Left colon (tissue), 2 donors: ENCODE results near the gene SDHA. TPM values are rescaled to one million over a fixed set of nuclear protein-coding genes. Genes with fewer than 3 reads are reported as not detected.

Source experiments
- ATAC-seq: fragments of 200-7000 bp; cut with Tn5 transposase; one replicate; pipeline ENCODE4 v1.9.1; 2020; ENCODE audit warnings: mild to moderate bottlenecking, moderate library complexity
- DNase-seq, 2 donors: peaks; one replicate each; pipeline ENCODE4 v3.0.0-alpha.2; 2020
- intact Hi-C, 2 donors: fragments of 100-400 bp; cut with DNase I in 1 of 2; cut with micrococcal nuclease in 1 of 2; formaldehyde crosslinking; loops; one replicate each; pipeline versions ENCODE4 v1.11.2 to v1.14.0; 2022; cut with DNase I, micrococcal nuclease
- total RNA-seq, 2 donors: library from RNA; stranded (reverse); fragmentation: NEBNext Ultra II Directional; extraction: Animal tissue kit (Norgen Biotek cat#: 25700); gene quantifications; one replicate each; pipeline ENCODE4 v1.2.1, GENCODE V29; 2021
- donor health status: DM: no; HTN: no; CAD: no.
- donor health status: DM: yes; HTN: yes; CAD: no.

SDHA gene
- total RNA-seq, 2 donors from 2014 or later = 331 to 370 TPM

DNA sequence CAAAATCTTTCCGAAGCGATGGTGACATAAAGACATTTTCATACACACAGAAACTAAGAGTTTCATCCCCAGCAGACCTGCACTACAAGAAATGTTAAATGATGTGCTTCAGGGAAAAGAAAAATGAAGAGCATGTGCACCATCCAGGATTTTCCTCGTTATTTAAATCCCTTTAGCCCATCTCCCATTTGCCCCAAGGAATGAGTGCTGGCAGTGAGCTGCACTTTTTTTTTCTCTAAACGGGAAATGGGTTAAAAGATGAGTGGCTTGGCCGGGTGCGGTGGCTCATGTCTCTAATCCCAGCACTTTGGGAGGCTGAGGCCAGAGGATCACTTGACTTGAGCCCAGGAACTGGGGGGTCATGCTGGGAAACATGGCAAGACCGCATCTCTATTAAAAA, 33.6 kb upstream of the SDHA start:
- DNase-seq (no peak), ATAC-seq (no peak)
- intact Hi-C loops = no loop called here

DNA sequence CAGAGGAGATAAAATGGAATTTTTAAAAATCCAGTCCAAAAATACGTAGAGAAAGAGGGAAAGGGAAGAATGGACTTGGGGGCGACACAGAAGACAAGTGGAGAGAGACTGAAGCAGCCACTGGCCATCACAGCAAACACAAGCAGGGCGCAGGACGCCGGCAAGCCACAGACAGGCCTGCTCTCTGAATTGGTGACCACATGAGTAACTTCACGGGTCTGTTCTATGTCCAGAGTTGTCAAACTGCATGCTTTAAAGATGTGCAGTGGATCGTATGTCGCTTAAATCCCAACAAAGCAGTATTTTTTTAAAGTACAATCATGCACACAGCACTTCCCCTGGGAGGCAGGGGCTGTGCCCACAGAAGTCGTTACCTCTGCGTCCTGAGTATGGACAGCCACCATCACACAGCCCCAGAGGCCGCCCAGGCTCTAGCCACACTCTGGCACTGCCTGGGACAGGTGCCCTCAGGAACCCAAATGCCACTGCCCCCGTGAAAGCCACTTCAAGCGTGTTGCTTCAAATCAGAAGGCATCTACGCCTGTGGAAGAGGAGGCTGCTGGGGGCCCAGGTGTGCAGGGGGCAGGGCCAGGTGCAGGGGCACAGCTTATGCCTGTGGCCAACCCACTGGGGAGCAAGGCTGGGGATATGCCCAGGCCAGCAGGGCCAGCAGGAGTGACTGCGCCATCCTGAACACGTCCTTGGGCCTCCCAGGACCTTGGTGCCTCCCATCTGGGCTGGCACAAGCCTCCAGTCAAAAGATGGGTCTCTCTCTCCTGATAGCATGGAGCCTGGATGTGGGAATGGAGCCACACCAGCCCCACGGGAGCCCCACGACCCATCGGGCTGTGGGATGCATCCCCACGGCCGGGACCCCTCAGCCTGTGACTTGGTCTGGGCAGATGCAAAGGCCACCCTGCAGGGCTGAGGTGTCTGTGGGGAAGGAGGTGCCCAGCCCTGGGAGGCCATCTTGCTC, 32.7 kb upstream of the SDHA start:
- no peak for DNase-seq
- intact Hi-C loops = no loop called here
- no peak for ATAC-seq

DNA sequence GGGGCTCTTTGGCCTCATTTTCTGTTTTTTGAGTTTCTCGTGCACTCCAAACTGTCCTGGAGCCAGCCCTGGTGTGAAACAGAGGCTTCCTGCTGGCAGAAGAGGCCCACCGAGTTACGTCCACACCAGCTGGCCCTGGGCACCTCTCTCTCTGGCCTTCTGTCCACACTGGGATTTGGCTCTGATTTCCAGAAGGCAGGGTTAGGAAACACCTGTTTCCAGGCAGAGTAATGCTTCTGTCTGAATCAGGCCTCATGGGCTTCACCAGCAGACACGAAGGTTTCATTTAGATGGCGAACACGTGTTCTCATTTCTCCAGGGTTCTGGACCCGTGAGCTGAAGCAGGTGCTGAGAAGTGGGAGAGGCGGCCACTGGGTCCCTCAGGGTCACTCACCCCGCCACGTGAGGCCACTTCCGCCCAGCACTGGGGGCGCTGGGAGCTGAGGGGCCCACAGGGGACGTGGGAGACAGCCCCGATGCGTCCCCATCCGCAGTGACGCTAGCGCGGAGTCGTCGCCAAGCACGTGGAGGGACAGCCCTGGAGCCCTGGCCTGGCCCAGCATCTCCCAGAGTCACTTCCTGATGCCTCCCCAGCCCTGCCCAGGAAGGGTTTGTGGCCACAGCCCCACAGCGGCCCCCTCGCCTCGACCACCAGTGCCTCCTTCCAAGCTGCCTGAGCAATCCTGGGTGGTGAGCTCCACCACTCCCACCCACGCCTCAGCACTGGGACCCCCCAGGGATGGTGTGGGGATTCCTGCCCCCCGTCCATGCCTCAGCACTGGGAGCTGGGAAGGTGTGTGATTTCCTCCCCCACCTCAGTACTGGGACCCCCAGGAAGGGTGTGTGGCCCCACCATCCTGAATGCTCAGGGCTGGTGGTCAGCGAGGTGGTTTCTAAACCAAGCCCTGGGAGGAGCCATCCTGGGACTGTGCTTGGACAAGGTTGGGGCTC, 31.8 kb upstream of the SDHA start:
- DNase-seq (no peak), ATAC-seq (no peak)
- intact Hi-C loops = no loop called here

DNA sequence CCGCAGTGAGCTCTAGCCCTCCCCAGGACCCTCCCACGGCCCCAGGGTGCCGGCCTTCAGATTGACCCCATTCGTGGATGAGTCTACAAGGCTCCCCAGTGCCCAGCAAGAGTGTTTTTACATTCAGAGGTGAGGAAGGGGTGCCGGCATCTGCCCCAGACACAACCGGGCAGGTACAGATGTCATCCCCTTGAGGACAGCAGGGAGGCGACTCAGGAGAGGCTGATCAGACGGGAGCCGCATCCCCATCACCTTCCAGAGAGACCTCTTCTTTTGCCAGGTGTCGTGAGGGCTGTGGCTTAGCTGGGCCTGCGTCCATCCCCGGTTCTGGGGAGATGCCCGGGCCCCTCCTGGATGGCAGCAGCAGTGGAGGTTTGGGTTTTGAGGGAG, 31.1 kb upstream of the SDHA start:
- ATAC-seq (no peak), DNase-seq (no peak)
- intact Hi-C loops = no loop called here

DNA sequence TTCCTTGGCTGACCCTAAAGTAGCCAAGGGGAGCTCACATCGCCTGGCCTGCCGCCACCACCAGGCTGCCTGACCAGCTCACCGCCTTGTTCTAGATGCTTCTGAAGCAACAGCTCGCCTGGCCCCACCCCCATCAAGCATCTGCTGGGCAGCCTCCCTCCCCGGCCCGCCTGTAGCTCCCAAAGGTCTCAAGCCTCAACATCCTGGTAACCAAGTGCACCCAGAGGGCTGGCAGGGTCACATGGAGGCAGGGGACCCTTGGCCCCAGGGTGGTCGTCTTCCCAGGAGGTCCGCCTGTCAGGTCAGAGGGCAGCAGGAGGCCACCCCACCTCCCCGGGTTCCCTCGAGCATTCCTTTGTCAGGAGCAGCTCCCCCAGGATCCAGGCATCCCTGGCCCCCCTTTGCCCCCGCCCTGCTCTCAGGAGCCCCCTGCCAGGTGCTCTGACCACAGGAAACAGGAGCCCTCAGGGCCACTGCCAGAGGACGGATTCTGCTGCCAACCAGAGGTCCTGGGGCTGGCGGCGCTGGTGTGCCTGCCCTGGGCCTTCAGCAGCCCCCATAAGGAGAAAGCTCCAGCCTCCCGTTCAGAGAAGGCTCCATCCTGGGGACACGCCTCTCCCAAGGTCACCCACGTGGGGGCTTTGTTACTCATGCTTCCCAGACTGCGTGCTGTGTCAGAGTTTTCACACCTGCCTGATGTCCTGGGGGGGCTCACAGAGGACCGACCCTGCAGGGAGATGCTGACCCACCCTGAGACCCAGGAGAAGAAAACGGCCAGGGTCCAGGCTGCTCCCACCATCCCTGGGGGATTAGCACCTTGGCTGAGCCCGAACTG, 30.3 kb upstream of the SDHA start:
- ATAC-seq (no peak), DNase-seq (no peak)
- intact Hi-C loops = no loop called here

DNA sequence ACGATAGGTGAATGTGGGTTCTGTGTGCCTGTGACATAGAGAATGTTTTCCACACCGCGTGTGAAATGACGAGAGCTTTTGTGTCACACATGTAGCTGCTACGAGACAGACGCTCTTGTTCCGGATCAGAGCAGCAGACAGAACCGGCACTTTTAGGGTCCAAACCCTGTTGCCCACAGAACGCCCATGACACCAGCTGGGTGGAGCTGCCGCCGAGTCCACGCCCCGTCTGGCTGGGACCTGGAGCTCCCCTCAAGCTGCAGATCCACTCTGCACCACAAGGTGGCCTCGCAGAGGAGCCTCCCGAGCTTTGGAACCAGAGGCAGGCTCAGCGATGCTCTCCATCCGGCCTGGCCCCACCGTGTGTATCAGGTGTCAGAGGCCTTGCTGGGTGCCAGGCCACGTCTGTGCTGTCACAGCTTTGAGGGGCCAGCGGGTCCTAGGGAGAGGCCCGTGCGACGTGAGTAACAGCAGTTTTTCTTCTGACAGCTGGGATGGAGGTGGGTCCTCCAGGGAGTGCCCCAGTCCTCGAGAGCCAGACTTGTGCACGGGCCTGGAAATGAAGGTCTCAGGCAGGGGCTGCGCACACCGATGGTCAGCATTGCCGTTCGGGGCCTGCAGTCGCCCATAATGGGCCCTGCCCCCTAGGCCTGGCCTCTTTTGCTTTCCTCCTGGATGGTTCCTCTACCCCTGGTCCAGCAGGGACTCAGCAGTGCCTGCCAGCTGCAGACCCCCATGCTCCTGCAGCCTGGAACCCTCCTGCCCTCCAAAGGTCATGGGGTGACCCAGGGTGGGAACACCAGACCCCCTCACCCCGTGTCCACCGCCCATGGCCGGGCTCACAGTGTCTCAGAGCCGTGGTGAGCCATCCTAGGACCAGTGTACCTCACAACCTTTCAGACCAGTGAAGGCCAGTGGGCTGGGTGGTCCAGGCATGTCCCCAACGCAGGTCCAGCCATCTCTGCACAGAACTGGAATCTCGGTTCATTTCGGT, 29.3 kb upstream of the SDHA start:
- ATAC-seq = peak; percentile 92
- peak; percentile 80 to 90 for DNase-seq
- intact Hi-C loops = no loop called here

DNA sequence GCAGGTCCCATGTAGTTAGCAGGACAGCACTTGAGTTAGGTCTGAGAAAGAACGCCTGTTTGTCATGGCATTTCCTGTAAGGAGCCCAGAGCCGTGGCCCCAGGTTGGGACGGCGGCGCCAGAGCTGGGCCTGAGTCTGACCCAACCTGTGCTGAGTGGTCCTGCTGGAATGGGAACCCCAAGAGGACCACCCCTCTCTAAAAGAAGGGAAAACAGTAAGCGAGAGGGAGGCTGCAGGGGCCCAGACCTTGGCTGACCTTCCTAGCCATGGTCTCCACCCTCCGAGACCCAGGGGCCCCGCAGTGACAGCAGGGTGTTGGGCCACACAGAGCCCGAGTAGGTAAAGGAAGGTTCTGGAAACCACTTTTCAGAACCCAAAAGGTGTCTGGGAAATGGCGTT, 28.6 kb upstream of the SDHA start:
- no peak for DNase-seq

DNA sequence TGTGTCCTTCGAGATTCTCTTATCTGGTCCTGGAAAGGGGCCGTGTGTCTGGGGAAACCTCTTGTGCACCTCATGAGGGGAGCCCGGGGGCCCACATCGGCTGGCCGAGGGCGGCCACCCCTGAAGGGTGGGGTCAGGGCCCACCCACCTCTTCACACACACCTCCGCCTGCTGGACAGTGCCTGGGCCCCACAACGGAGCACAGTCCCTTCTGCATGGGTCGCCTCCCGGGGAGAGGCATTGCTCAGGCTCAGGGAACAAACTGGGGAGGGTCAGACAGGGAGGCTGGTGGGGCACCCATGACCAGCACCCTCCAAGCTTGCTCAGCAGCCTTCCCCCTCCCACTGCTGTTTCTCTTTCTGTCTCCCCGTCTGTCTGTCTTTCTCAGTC, 28.1 kb upstream of the SDHA start:
- ATAC-seq = no peak
- intact Hi-C loops = no loop called here
- DNase-seq = no peak

More for the DNA sequence above, 28.6 kb upstream of the SDHA start:
- no peak for ATAC-seq
- intact Hi-C loops = no loop called here

DNA sequence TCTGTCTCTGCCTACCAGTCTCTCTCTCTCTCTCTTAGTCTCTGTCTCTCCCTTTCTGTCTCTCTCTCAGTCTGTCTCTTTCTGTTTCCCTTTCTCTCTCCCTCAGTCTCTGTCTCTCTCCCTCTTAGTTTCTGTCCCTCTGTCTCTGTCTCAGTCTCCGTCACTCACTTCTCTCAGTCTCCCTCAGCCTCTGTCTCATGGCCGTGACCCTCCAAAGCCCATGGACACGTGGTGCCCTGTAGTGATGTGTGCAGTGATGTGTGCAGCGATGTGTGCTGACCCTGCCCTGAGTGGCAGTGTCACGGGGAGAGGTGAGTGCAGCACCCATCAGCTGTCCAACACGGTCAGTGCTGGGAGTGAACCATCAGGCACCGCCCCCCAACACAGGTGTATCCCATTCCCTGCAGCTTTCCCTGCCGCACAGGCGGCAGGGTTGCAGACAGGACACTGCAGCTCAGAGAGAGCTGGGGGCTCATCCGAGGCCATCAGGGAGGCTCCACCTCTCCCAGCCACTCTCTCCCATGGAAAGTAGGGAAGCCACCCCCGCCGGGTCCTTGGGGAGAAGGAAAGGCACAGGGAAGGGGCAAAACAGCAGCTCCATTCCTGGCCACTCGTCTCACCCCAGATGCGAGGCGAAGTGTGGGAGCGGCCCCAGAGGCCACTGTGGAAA, 27.6 kb upstream of the SDHA start:
- DNase-seq (no peak), ATAC-seq (no peak)
- intact Hi-C loops = no loop called here

DNA sequence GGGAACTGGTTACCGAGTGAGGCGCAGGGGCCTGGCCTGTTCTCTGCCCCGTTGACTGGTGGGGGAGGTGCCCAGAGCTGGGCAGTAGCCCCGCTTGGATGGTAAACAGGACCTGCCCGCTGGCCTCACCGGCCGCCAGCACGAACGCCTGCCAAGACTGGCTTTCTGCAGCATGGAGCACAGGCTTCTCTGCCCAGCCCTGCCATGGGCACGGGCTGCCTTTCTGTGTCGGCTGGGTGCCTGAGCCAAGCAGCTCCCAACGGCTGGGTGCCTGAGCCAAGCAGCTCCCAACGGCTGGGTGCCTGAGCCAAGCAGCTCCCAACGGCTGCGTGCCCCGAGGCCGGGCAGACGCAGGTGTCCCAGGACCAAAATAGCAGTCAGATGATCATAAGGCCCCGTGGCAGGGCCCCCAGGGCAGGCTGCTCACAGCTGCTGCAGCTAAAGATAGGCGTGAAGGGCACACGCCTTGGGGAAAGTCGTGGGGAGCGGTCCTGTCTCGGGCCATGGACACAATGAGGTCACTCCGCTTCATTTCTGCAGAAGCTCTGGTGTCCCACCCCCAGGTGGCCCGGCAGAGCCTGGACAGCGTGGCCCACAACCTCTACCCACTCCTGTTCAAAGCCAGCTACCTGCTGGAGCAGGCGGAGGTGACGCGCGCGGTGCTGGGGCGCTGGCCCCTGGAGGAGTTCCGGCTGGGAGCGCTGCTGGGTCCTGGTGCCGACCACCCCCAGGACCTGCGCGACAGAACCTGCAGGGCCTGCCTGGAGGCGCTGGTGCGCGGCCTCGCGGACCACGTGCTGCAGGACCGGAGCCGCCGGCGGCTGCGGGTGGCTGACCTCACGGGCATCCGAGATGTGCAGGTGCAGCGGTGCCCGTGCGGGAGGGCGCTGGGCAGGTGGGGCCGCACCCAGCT, 26.8 kb upstream of the SDHA start, which contains the start of gene LRRC14B:
TSS of gene LRRC14B (plus strand) at position 460 of the 913 bp plus-strand sequence. CDS start at position 504, 44 bp downstream.
- intact Hi-C loops = no loop called here
- peak in 1 of 2 donors; percentile 48 for DNase-seq
- peak; percentile 15 for ATAC-seq

DNA sequence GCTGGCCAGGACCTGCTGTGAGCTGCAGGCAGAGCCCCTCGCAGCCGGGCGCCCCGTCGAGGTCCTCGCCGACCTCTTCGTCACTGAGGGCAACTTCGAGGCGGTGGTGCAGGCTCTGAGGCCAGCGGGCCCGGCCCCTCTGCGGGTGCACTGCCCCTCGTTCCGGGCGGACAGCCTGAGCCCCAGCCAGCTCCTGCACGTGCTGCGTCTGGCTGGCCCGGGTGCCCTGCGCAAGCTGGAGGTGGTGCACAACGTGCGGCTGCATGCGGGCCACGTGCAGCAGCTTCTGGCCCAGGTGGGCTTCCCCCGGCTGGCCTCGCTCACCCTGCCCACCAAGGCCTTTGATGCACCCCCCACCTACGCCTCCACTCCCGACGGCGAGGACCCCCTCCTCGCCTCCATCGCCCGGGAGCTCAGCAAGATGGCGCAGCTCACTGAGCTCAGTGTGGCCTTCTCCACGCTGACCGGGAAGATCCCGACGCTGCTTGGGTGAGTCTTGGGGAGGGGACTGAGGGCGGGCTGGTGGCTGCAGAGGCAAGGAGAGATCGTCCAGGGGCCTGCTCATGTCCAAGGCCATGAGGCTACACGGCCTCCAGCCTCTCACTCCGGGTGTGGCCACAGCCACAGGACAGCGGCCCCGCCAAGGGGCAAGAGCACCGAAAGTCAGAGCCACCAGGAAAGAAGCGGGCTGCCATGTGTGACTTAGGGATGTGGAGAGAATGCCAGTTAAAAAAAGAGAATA, 26.0 kb upstream of the SDHA start:
- intact Hi-C loops = no loop called here
- DNase-seq = no peak
- ATAC-seq = no peak

DNA sequence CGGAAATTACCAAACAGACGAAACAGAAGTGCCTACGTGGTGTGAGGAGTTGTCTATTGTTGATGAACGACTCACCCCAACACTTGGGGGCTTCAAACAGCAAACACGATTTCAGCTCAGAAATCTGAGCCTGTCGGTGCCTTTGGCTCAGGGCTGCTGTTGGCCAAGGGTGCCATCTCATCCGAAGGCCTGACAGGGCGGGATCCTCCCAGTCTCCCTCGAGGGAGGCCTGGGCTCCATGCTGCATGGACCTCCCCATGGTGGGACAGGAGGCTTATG, 25.5 kb upstream of the SDHA start:
- DNase-seq (no peak), ATAC-seq (no peak)
- intact Hi-C loops = no loop called here

DNA sequence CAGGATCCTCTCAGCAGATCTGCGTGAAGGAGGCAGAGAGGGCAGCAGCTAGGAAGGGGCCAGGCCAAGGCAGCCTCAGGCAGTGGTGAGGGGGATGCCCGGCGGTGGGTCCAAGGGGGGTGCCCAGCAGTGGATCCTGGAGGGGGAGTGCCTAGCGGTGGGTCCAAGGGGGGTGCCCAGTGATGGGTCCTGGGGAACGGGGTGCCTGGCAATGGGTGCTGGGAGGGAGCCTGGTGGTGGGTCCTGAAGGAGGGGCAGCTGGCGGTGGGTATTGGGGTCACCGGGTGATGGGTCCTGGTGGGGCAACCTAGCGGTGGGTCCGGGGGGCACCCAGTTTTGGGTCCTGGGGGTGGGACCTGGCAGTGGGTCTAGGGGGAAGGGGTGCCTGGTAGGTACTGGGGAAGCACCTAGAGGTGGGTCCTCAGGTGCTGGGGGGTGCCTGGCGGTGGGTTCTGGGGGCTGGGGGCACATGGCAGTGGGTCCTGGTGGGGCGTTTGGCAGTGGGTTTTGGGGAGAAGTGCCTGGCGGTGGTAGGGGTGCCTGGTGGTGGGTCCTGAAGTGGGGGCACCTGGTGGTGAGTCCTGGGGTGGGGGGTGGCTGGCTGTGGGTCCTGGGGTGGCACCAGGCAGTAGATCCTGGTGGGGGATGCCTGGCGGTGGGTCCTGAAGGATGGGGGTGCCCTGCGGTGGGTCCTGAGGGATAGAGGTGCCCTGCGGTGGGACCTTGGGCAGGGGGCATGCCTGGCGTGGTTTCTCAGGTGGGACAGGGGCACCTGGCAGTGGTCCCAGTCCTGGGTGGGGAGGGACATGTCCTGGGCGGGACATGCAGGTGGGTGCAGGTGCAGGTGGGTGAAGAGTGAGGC, 24.9 kb upstream of the SDHA start:
- ATAC-seq = no peak
- intact Hi-C loops = no loop called here
- no peak for DNase-seq

DNA sequence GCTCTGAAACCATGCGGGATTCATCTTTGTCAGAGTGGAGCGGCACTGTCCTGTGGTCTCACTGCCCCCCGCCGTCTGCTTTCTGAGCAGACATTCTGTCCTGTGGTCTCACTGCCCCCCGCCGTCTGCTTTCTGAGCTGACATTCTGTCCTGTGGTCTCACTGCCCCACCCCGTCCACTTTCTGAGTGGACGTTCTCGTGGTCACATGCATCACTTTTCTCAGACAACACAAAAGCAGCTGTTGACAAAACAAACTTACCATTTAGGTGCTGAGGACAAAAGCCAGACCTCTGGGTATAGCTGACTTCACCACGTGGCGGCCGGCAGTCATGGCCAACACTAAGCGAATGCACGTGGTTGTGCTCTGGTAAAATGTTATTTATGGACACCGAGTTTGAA, 24.0 kb upstream of the SDHA start:
- DNase-seq = no peak
- intact Hi-C loops = no loop called here
- ATAC-seq = no peak
